HG02981 (cell line): ENCODE measurements around the gene VPS51.
A peak's percentile ranks its signal among the peaks of the same experiment; 100 is the strongest.
"Not testable (repeated sequence)": the region's sequence is repeated elsewhere in the genome, so short reads cannot be mapped to it uniquely, and the experiment has no call there.

ENCODE experiments used
- ATAC-seq: cut with Tn5 transposase; IDR thresholded peaks from one replicate; pipeline ENCODE4 v1.9.1; 2021; ENCODE audit warnings: mild to moderate bottlenecking, moderate library complexity; ENCODE audit not compliant: unreplicated experiment

VPS51 gene

DNA sequence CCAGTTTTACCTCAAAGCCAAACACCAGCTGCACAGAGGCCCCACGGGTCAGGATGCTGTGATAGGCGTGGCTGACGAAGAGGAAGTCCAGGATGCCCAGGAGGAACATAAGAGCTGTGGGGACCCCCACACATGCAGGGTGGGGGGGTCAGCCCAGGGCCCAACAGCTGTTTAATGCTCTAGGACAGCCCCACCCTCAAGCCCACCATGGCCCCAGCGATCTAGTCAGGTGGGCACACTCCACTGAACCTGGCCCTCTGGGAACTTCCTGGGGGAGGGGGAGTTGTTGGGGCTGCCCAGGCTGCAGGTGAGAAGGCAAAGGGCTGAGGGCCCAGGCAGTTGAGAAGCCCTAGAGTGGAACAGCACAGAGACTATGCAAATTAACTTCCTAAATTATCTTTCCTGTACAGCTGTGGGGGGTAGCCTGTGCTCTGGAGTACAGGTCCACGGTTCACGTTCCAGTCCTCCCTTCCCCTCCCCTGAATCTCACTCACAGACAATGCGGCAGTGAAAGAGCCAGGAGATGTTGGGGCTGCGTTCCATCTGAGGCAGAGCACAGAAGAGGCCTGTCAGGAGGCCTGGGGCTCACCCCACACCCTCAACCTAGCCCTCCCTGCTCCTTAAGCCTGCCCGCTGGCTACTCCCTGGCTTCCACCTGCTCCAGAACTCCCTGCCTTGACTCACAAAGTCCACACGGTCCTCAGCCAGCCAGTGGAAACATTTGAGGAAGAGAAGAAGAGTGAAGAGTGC is 36.4 kb downstream of the VPS51 start:
- no peak for ATAC-seq

DNA sequence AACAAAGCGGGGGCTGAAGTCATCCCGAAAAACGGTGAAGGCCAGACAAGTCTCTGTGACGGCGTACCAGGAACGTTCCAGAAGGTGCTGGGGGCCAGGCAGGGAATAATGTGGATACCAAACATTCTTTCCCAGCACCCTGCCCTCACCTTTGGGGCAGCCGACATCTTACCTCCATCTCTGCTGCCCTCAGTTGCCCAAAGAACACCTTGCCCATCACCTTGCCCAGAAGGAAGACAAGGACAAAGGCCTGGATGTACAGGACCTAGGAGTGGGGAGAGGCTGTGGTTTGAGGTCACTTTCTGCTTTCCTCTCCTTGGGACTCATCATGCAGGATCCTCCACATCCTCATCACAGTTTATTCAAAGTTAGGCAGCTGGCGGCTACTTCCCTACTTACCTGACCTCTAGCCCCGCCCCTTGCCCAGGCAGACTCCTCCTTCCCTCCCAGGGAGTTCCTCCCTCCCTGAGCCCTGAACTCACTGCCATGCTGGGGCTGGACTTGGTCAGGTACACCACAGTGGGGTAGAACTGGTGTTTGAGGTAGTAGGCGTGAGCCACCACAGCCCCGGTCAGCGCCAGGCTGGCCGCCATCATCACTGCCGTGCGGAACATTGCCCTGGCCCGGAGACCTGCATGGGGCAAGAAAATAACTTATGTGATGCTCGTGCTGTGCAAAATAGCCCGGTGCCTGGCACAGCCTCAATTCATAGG is 37.1 kb downstream of the VPS51 start:
- ATAC-seq = no peak

DNA sequence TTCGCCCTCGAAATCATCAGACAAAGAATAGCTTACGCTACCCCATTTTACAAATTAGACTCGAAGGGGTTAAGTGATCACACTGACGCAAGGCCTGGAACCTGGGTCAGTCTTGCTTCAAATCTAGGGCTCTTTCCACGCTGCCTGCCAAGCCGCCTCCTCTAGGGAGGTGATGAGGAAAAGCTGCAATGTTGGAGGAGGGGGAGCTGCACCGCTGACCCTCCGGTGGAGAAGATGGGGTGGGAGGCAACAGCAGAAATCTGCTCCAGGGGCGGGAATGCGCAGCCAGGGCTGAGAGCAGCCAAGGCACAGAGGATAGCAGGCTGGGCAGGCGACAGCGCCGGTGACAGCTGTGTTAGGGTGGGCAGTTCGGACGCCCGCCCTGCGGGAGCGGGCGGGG is 37.7 kb downstream of the VPS51 start:
- no peak for ATAC-seq

DNA sequence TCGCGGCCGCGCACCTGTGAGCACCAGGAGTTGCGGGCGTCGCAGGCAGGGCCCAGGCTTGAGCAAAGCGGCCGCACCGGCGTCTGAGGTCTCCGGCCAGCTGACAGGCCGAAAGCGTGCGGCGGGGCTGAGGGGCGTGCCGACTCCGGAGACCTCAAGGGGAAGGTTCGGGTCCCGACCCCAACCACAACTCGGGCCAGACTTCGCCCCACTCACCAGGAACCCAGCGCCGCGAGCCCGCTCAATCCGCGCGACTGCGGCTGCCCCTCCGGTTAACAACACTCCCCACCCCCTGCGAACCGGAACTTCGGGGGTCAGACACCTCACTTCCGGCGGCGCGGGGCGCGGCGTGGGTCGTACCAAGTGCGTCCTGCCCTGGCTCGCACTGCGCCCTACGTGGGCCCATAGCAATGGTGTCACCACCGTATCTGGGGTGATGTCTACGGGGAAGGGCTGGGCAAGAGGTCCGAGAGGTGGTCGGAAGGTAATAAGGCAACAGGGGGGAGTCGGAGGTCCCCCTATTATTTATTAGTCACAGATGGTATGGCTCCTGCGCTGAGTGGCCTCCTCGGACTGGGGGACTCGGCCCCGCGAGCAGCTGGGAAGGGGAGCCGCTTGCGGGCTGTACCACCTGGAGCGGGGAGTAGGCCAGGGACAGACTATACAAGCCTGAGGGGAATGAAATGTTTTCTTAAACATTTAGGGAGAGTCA is 38.4 kb downstream of the VPS51 start, which contains the start of gene SYVN1:
Gene SYVN1 (minus strand): TSS at position 280 of the 712 bp plus-strand sequence. CDS start 918 bp downstream, outside the sequence.
- ATAC-seq = peak; percentile 54

DNA sequence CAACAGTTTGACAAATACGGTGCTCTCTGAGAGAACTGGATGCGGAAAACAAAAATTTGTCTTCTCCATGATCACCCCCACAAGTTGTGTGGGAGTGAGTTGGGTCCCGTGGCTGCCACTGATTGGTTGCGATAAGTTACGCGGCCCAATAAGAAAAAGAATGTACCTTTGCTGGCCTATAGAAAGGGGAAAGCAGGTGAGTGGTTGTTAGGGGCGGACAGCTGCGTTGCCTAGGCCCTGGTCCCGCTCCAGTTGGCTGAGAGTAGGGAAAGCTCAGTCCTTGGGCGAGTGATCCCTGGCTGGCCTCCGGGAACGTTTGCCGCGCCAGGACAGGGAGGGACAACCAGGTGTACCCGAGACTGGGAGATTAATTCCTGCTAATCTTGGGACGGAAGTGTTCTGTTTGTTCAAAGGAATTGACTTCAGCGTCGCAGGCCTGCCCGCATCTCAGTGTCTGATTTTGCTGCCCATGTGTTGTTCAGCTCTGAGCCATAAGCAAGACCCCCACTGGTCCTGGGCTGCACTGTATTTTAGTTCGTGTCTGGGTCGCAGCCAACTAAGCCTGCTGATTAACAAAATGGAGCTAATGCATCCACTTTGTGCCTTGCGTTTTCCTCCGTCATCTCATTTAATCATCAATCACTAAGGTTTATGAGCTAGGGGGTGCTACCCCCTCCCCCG is 39.1 kb downstream of the VPS51 start:
- ATAC-seq = peak; percentile 63

DNA sequence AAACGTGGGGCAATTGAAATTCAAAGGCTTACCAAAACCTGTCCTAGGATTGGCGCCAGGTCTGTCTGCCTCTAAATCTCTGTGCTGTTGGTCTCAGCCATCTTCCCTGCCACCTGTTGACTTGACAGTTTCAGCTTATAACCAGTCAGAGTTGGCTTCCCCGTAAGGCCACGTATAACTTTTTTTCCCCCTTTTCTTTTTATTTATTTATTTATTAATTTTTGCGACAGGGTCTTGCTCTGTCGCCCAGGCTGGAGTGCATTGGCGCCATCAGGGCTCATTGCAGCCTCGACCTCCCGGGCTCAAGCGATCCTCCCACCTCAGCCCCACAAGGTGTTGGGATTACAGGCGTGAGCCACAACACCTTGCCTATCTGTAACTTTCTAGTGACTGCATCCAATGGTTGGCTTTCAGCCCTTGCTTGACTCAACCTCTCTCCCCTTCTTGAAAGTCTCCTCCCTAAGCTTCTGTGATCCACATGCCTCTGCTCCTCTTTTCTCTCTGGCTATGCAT is 39.7 kb downstream of the VPS51 start:
- no peak for ATAC-seq

DNA sequence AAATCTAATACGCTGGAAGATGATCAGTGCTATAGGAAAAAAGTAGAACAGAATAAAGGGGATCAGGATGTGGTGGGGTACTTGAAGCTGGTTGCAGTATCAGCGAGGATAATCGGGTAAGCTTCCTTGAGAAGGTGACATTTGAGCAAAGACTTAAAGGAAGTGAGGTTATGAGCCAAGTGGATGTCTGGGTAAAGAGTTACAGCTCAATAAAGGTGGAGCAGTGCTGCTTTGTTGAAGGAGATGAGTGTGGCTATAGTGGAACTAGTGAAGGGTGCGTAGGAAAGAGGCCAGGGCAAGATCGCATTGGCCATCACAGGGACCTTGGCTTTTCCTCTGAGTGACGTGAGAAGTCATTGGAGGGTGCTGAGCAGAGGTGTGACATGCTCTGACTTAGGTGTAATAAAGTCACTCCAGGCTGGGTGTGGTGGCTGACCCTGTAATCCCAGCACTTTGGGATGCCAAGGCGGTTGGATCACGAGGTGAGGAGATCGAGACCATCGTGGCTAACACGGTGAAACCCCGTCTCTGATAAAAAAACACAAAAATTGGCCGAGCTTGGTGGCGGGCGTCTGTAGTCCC is 40.6 kb downstream of the VPS51 start:
- ATAC-seq = no peak

DNA sequence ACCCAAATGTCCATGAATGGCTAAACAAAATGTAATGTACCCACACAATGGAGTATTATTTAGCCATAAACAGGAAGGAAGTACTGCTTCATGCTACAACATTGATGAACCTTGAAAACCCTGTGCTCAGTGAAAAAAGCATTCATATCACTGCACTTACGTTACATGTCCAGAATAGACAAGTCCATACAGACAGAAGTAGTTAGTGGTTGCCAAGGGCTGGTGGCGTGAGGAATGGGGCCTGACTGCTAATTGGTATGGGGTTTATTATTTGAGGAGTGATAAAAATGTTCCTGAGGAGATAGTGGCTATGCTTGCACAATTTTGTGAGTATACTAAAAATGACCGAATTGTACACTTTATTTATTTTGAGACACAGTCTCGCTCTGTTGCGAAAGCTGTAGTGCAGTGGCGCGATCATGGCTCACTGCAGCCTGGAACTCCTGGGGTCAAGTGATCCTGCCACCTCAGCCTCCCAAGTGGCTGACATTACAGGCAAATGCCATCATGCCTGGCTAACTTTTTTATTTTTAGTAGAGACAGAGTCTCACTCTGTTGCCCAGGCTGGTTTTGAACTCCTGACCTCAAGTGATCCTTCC is 46.0 kb downstream of the VPS51 start:
- no peak for ATAC-seq

DNA sequence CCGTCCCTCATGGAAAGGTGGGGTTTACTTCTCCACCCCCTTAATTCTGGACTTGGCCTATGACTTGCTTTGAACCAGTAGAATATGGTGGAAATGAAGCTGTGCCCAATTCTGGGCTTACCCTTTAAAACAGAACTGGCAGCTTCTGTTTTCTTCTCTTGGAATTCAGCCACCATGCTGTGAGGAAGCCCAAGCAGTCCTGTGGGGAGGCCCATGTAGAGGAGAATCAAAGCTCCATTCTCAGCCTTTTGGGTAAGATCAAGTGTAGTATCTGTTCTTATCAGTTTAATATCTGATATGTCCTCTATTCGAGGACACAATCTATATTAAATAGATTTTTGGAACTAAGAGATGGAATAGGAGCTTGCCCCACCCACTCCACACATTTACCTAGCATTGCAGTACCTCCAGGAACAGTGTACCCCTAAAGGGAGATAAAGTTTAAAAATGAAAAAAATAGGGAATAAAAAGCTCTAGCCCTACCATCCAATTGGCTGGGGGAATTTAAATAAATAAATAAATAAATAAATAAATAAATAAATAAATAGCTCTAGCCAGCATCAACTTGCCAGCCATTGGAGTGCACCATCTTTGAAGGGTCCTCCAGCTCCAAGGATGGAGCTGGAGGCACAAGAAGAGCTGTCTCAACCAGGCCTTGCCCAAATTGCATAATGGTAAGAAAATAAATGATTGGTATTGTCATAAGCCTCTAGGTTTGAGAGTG is 51.5 kb downstream of the VPS51 start:
- no peak for ATAC-seq

DNA sequence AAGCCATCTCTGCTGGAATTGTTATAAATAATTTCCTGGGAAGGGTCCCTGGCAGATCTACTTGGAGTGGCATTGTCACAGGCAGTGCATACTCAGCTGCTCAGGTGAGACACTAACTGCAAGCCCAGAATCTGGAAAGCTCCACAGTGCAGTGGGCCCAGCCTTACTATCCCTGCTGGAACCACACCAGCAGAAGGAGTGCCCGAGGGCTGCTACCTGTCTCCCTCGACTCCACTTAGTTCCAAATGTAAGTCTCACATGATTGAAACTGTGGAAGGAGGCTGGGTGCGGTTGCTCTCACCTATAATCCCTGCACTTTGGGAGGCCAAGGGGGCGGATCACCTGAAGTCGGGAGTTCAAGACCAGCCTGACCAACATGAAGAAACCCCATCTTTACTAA is 52.6 kb downstream of the VPS51 start:
- no peak for ATAC-seq

DNA sequence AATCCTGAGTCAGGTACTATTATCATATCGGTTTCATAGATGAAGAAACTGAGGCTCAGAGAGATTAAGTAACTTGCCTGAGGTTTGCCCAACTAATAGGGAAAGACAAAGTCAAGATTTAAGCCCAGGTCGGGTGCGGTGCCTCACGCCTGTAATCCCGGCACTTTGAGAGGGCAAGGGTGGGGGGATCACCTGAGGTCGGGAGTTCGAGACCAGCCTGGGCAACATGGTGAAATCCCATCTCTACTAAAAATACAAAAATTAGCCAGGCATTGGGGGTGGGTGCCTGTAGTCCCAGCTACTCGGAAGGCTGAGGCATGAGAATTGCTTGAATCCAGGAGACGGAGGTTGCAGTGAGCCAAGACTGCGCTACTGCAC is 54.1 kb downstream of the VPS51 start:
- ATAC-seq = not testable (repeated sequence)

DNA sequence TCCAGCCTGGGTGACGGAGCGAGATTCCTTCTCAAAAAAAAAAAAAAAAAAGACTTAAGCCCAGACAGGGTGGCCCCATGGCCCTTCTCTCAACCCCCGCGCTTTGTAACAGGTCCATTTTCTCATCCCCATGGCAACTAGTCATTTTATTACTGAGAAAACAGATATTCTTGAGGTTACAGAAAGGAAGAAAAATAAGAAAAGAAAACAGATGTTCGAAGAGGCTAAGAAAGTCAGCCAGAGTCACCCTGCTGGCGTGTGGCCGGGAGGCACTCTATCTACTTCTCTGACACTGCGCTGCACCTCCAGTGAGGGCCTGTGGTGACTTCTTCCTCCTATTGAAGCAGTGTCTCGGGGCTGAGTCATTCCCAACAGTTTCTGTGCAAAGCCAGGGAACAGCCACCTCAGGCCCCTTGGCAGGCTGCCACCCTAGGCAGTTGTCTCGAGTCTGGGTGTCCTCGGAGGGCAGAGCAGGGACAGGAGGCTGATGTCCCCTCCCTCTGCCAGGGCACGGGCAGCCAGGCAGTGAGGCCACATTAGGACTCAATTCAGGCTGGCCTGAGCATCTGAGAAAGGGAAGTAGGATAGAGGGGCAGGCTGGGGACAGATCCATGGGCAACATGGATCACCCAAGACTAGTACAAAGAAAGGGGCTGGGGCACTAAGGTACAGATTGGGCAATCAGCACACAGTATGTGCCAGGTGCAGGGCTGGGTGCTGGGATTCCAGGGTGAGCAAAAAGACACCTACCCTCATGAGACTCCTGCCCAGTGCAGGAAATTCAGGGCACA is 54.7 kb downstream of the VPS51 start:
- ATAC-seq = peak; percentile 47

DNA sequence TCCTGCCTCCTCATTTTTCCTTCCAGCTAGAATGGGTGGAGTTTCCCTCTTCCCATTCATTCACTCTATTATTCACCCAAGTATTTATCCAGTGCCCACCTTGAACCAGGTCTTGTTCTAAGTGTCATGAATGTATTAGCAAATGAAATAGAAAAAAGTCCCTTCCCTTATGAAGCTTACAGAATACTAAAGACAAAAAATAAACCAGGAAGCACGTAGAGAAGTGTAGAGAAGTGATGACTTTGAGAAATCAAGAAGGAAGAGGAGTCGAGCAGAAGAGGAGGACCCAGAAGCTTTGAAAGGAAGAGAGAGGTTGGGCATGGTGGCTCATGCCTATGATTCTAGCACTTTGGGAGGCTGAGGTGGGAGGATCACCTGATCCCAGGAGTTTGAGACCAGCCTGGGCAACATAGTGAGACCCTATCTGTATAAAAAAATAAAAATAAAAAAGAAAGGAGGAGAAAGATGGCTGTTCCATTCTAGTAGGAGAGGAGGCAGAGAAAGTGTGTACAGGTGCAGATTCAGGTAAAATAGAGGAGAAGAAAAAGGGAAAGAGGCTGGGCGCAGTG is 55.4 kb downstream of the VPS51 start:
- no peak for ATAC-seq

DNA sequence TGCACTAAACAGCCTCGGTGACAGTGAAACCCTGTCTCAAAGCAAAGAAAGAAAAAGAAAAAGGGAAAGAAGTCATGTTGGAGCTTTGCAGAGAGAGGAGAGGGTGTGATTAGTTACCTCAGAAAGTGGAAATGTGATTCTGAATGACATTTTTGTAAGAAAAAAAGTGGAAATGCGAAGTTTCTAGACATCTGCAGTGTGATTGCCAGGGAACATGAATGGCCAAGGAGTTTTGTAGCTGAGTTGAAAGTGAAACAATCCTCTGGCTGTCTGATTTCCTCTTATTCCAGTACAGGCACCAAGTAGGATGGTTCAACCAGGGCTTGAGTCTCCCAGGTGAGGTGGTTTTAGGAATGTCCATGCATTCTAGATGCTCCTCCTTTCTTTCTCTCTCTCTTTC is 56.1 kb downstream of the VPS51 start:
- ATAC-seq = no peak

DNA sequence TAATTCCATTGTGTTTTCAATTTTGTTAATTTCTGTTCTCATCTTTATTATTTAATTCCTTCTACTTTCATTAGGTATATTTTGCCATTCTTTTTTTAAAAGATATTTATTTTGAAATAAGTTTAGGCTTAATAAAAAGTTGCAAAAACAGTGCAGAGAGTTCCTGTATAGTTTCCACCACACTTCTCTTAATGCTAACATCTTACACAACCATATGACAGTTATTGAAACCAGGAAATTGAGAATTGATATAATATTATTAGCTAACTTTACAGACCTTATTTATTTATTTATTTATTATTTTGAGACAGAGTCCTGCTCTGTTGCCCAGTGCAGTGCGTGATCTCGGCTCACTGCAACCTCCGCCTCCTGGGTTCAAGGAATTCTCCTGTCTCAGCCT is 60.2 kb downstream of the VPS51 start:
- ATAC-seq = no peak

DNA sequence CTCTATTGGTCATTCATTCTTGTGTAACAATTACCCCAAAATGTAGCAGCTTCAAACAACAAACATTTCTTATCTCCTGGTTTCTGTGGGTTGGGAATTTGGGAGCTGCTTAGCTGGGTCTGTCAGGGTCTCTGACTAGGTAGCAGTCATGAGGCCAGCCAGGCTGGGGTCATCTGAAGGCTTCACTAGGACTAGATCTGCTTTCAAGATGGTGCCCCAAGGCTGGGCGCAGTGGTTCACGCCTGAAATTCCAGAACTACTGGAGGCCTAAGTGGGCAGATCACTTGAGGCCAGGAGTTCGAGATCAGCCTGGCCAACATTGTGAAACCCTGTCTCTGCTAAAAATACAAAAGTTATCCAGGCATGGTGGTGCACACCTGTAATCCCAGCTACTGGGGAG is 60.9 kb downstream of the VPS51 start:
- no peak for ATAC-seq

DNA sequence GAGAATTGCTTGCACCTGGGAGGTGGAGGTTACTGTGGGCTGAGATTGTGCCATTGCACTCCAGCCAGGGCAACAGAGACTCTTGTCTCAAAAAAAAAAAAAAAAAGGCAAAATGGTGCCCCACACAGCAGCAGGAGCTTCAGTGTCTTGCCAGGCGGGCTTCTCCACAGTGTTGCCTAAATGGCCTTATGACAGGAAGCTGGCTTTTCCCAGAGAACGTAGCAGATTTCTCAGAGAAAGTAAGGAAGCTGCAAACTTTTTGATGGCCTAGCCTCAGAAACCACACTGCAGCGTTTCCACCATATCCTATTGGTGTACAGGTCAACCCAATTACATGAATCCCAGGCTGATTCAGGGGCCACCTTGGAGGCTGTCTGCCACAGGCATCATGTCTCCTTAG is 61.3 kb downstream of the VPS51 start:
- ATAC-seq = no peak

DNA sequence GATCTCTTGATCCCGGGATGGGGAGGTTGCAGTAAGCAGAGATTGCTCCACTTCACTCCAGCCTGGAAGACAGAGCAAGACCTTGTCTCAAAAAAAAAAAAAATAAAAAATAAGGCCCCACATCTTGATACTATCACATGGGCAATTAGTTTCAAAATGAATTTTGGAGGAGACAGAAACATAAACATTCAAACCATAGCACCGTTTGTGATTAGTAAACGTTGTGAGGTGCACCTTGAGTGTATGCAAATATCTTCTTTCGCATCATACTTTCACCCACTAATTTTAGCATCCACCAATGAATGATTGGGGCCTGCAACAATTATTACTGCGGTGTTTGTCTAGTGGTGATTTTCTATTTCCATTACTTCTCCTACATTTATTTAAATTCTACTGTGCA is 63.0 kb downstream of the VPS51 start:
- ATAC-seq = peak; percentile 50

DNA sequence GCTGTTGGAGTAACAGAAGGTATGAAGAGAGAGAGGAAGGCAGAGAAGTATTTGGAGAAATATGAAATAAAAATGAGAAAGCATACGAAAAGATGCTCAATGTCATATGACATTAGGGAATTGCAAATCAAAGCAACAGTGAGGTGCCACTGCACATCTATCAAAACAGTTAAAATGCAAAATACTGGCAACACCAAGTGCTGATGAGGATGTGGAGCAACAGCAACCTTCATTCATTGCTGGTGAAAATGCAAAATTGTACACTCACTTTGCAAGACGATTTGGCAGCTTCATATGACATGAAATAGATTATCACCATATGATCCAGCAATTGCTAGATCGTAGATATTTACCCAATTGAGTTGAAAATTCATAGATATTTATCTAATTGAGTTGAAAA is 64.6 kb downstream of the VPS51 start:
- ATAC-seq = no peak
